HEK293T (cell line): Measurements from ENCODE around the gene CREB5.

Source experiments
- CTCF ChIA-PET: fragments of 350-600 bp; formaldehyde crosslinking; extraction: SDS; loops from one replicate; lab custom pipeline; 2021; ENCODE audit warnings: antibody characterized with exemption, inconsistent platforms; lab: Yijun Ruan, JAX
- POLR2A ChIA-PET: fragments of 350-600 bp; formaldehyde crosslinking; extraction: SDS; loops from one replicate; lab custom pipeline; 2020; ENCODE audit warnings: antibody characterized with exemption, inconsistent platforms; lab: Yijun Ruan, JAX
- DNase-seq: peaks from one replicate; pipeline ENCODE4 v3.0.0; 2012; ENCODE audit warnings: mixed read lengths; ENCODE audit errors: extremely low spot score
- ARNT ChIP-seq: fragments of 450-650 bp; IDR thresholded peaks from 2 replicates; pipeline ENCODE4 v1.6.1; 2017; ENCODE audit warnings: mild to moderate bottlenecking
- BHLHE40 ChIP-seq: fragments of 450-650 bp; IDR thresholded peaks from 2 replicates; pipeline ENCODE4 v1.6.1; 2016; ENCODE audit warnings: mild to moderate bottlenecking, moderate library complexity, borderline replicate concordance
- CTBP1 ChIP-seq: fragments of 450-650 bp; IDR thresholded peaks from 2 replicates; pipeline ENCODE4 v1.6.1; 2016; ENCODE audit warnings: borderline replicate concordance
- ELF4 ChIP-seq: fragments of 450-650 bp; IDR thresholded peaks from 2 replicates; pipeline ENCODE4 v1.6.1; 2017; ENCODE audit warnings: antibody characterized with exemption
- FOXA1 ChIP-seq: fragments of 450-650 bp; IDR thresholded peaks from 2 replicates; pipeline ENCODE4 v1.6.1; 2016; ENCODE audit warnings: mild to moderate bottlenecking
- FOXK2 ChIP-seq: fragments of 450-650 bp; IDR thresholded peaks from 2 replicates; pipeline ENCODE4 v1.6.1; 2016; ENCODE audit warnings: mild to moderate bottlenecking
- FOXM1 ChIP-seq: fragments of 450-650 bp; IDR thresholded peaks from 2 replicates; pipeline ENCODE4 v1.6.1; 2017; ENCODE audit warnings: mild to moderate bottlenecking, borderline replicate concordance
- HDGF ChIP-seq: fragments of 450-650 bp; IDR thresholded peaks from 2 replicates; pipeline ENCODE4 v1.6.1; 2017; ENCODE audit warnings: antibody characterized with exemption, borderline replicate concordance
- L3MBTL2 ChIP-seq: fragments of 450-650 bp; conservative IDR thresholded peaks from 2 replicates; pipeline ENCODE4 v1.6.1; 2016; ENCODE audit warnings: mild to moderate bottlenecking
- LEF1 ChIP-seq: fragments of 450-650 bp; IDR thresholded peaks from 2 replicates; pipeline ENCODE4 v1.6.1; 2017; ENCODE audit warnings: mild to moderate bottlenecking, borderline replicate concordance
- NFRKB ChIP-seq: fragments of 450-650 bp; IDR thresholded peaks from 2 replicates; pipeline ENCODE4 v1.6.1; 2016; ENCODE audit warnings: mild to moderate bottlenecking, moderate library complexity
- SP1 ChIP-seq: fragments of 450-650 bp; IDR thresholded peaks from 2 replicates; pipeline ENCODE4 v1.6.1; 2017
- SUZ12 ChIP-seq: fragments of 450-650 bp; IDR thresholded peaks from 2 replicates; pipeline ENCODE4 v1.6.1; 2016; ENCODE audit warnings: mild to moderate bottlenecking
- TARDBP ChIP-seq: fragments of 450-650 bp; IDR thresholded peaks from 2 replicates; pipeline ENCODE4 v1.6.1; 2016
- ZNF384 ChIP-seq: fragments of 450-650 bp; IDR thresholded peaks from 2 replicates; pipeline ENCODE4 v1.6.1; 2016
- TF ChIP-seq, protein P1 (sequence below): fragments of 450-650 bp; IDR thresholded peaks from 2 replicates; pipeline ENCODE4 v1.6.1; 2016

CREB5 gene

DNA sequence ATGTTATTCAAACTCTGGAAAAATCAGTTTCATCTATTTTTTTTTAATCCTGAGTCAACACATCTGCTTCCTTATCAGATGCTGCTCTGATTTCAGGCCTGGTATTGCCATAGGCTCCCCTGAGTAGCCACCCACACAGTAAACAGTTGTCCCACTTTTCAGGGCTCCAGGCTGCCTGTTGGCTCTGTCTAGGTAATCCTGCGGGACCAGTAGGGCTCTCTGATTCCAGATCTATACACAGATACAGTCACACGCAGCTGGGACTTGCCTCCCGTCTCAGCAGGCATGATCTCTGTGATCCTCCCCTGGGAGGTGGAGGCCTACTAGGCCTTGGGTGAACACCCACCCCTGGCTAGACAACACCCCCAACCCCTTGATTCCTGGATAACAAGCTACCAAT lies 206.1 kb downstream of the CREB5 start:
- peak; percentile 12 for DNase-seq
- POLR2A ChIA-PET, result no interaction called here
- TF ChIP-seq FOXA1 (no peak), SP1 (no peak), L3MBTL2 (no peak), SUZ12 (no peak), LEF1 (no peak), FOXM1 (no peak), FOXK2 (no peak), BHLHE40 (no peak), CTBP1 (no peak), ARNT (no peak), NFRKB (no peak), ELF4 (no peak), ZNF384 (no peak), TARDBP (no peak), HDGF (no peak)
- TF ChIP-seq, protein P1, sequence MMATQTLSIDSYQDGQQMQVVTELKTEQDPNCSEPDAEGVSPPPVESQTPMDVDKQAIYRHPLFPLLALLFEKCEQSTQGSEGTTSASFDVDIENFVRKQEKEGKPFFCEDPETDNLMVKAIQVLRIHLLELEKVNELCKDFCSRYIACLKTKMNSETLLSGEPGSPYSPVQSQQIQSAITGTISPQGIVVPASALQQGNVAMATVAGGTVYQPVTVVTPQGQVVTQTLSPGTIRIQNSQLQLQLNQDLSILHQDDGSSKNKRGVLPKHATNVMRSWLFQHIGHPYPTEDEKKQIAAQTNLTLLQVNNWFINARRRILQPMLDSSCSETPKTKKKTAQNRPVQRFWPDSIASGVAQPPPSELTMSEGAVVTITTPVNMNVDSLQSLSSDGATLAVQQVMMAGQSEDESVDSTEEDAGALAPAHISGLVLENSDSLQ, result no peak
- CTCF ChIA-PET, result no interaction called here

DNA sequence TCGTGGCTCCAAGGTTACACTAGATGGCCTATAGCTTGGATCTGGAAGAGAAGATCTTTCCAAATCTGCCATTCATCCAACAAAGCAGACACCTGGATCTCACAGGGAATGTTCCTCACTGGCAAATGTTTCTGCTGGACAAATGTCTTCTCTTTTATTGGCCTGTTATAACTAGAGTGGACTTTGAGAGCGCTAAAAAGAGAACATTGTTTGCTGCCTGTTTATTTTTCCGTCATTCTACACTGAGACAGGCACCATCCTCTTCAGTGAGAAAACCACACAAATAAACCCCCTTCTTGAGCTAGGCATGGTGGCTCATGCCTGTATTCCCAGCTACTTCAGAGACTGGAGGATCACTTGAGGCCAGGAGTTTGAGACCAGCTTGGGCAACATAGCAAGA lies 206.9 kb downstream of the CREB5 start:
- TF ChIP-seq ZNF384 (no peak), ELF4 (no peak), NFRKB (no peak), SUZ12 (no peak), LEF1 (no peak), CTBP1 (no peak), BHLHE40 (no peak), ARNT (no peak), L3MBTL2 (no peak)
- no peak for DNase-seq
- ChIA-PET POLR2A (no interaction called here), CTCF (no interaction called here)

DNA sequence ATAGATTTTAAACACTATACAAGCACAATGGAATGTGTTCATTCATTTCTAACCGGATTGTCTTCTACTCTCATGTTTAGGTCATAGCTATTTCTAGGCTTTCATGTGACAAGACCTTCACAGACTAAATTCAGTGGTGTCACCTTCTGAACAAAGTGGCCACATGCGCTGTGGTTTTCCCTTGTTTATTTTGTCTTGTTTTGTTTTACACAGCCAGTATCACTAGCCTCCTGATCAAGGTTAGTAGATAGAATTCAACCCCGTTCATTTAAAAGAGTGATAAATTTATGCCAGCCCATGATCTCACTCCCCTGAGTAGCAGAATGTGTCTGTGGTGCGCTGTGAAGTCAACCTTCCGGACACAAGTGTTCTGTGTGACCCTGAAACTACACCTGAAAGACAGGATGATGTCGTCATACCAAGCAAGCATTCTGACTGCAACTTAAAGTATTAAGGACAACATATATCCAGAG lies 209.1 kb downstream of the CREB5 start:
- DNase-seq, result no peak
- TF ChIP-seq FOXA1 (no peak), CTBP1 (no peak), ZNF384 (no peak), FOXM1 (no peak), FOXK2 (no peak)
- ChIA-PET POLR2A (interaction anchor here (1.0 kb wide), 1 partner anchor 12 kb away, joined by 3 read pairs; no protein-coding TSS in a partner anchor), CTCF (interaction anchor here (0.7 kb wide), 1 partner anchor 20 kb away, joined by 3 read pairs; no protein-coding TSS in a partner anchor)

DNA sequence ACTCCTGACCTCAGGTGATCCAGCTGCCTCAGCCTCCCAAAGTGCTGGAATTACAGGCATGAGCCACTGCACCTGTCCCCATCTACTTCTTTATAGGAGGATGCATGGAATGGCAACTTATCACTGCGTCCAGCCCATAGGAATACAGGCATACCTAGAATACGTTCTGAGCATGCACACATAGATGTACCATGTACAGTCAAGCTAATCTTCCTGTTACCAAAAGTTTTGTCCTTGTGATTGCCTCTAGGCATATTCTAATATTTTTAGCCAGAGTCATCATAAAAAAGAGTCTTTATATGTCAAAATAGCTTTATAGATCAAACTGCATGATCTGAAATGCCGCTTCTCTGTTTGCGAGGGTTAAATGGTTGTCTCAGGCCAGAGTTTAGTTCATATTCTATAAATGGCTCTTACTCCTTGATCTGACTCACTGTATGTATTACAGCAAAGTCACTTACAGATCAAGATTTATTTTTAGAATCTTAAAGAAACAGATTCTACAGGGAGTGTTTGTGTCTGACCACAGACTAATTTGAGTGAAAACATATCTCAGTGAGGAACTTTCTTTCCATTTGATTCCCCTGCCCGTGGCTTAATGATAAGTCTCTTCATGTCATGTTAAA lies 210.9 kb downstream of the CREB5 start:
- DNase-seq, result no peak
- POLR2A ChIA-PET, result no interaction called here
- TF ChIP-seq, protein P1, result no peak
- no peak for TF ChIP-seq FOXA1
- no peak for TF ChIP-seq SUZ12
- TF ChIP-seq FOXK2, result no peak
- no peak for TF ChIP-seq LEF1
- no peak for TF ChIP-seq HDGF
- TF ChIP-seq FOXM1, result no peak
- no peak for TF ChIP-seq L3MBTL2
- no peak for TF ChIP-seq CTBP1
- TF ChIP-seq SP1, result no peak
- TF ChIP-seq NFRKB, result no peak
- no peak for TF ChIP-seq ELF4
- no peak for TF ChIP-seq ARNT
- TF ChIP-seq TARDBP, result no peak
- no peak for TF ChIP-seq ZNF384
- CTCF ChIA-PET, result interaction anchor here (1.0 kb wide), 1 partner anchor 304 kb away, joined by 3 read pairs; no protein-coding TSS in a partner anchor

DNA sequence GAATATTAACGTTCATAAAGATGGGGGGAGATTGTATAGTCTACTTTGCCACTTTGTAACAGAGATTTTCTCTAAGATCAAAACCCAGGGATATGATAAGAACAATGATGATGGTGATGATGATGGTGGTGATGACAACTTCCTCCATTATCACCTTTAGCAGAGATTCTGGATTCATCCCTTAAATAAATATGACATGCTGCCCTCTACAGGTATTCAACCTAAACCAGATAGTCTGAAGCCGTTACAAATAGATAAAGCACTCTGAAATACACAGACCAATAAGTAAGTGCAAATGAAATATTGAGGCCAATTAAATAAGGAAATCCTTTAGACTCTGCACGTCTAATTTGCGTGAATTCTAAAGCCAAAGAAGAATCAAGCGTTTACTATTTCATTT lies 211.5 kb downstream of the CREB5 start:
- no peak for TF ChIP-seq SP1
- no peak for TF ChIP-seq NFRKB
- TF ChIP-seq SUZ12, result no peak
- no peak for TF ChIP-seq HDGF
- TF ChIP-seq, protein P1, result no peak
- TF ChIP-seq BHLHE40, result no peak
- TF ChIP-seq L3MBTL2, result no peak
- no peak for TF ChIP-seq ZNF384
- no peak for TF ChIP-seq CTBP1
- TF ChIP-seq FOXK2, result no peak
- TF ChIP-seq FOXM1, result no peak
- DNase-seq, result no peak
- ChIA-PET CTCF (no interaction called here), POLR2A (no interaction called here)

DNA sequence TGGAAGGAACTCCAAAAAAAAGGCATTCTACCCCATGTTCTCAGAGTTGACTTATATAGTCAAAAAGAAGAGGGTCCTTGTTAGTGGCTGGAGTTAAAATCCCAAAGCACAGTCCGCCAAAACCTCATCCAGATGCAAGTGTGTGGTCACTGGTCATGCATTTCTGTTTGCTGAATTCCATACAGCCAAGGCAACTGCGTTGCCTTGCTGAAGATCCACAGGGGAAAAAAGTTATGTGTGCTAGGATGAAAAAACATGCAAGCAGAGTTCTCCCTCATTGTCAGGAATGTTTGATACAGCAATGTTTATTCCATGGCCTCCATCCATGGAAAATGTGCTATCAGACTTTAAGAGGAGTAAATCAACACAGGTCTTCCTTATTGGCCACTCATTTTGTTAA lies 213.1 kb downstream of the CREB5 start:
- ChIA-PET CTCF (no interaction called here), POLR2A (no interaction called here)
- TF ChIP-seq SUZ12, result no peak
- TF ChIP-seq FOXK2, result no peak
- no peak for TF ChIP-seq SP1
- TF ChIP-seq CTBP1, result no peak
- TF ChIP-seq TARDBP, result no peak
- TF ChIP-seq ZNF384, result no peak
- no peak for DNase-seq
